ENCODE measurements around the gene TTC33.

TTC33 gene

DNA sequence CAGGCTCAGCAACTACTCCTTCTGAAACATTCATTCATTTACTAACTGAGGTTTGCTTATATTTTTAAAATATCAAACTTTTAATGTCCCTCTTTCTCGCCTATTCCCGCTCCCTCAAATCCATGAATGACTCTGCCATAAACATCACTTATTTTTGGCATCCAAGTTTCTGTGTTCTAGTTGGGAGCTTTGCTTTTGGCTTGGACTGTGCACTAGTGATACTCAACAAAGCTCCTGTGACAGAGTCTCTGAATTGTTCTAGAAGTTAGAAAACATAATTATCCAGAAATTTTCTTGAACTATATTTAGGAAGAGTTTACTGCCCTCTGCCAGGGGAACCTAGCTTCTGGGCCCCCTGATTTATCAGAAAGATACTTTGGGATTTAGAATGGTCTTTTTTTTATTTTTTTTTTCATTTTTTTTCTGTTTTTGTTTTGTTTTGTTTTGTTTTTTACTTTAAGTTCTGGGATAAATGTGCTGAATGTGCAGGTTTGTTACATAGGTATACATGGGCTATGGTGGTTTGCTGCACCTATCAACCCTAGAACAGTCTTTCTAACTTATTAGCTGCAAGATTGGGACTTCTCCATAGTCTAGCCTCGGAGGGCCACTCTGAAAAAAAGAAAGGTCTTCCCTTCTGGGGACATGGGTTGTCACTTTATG is 140.7 kb downstream of the TTC33 start:
- no peak overlapping the region for H3K27ac ChIP-seq
- TF ChIP-seq, protein P1, sequence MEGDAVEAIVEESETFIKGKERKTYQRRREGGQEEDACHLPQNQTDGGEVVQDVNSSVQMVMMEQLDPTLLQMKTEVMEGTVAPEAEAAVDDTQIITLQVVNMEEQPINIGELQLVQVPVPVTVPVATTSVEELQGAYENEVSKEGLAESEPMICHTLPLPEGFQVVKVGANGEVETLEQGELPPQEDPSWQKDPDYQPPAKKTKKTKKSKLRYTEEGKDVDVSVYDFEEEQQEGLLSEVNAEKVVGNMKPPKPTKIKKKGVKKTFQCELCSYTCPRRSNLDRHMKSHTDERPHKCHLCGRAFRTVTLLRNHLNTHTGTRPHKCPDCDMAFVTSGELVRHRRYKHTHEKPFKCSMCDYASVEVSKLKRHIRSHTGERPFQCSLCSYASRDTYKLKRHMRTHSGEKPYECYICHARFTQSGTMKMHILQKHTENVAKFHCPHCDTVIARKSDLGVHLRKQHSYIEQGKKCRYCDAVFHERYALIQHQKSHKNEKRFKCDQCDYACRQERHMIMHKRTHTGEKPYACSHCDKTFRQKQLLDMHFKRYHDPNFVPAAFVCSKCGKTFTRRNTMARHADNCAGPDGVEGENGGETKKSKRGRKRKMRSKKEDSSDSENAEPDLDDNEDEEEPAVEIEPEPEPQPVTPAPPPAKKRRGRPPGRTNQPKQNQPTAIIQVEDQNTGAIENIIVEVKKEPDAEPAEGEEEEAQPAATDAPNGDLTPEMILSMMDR (conservative IDR thresholded peaks at IDR 0.05) = no peak
- TF ChIP-seq ZFX (IDR thresholded peaks at IDR 0.05) = no peak

DNA sequence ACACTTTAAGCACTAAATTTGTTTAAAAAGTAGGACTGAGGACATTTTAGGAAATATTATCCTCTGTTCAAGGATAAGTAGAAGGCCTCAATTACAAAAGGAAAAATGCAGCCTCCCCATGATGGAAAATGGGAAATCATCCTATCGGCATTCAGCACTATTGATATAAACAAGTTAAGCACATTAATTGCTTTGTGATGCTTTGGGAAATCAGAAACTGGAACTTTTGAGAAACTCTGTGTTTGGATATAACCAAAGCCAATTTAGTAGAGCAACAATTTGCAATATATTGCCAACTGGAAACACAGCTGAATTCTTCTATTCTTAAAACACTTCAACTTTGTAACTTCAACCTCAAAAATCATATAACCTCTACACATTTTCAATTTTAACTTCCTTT is 141.3 kb downstream of the TTC33 start:
- TF ChIP-seq, protein P1 (conservative IDR thresholded peaks at IDR 0.05) = no peak
- TF ChIP-seq ZFX (IDR thresholded peaks at IDR 0.05) = no peak
- H3K27ac ChIP-seq = no peak overlapping the region

DNA sequence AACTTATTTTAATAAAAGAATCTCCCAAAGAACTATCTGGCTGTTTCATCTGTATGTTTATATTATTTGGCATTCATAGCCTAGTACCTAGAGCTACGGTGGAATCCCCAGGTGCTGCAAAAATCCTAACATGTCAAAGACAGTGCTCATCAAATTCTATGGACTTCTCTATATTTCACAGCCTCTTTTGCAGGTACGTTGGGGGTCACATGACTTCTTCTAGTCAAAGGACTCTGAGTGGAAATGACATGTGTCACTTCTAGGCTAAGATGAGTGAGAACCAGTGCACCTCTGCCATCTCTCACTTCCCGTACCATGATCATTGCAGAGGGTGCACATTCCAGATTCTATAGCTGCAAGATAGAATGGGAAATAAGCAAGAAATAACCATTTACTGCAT is 148.6 kb downstream of the TTC33 start:
- no peak overlapping the region for H3K27ac ChIP-seq
- TF ChIP-seq ZFX (IDR thresholded peaks at IDR 0.05) = no peak
- TF ChIP-seq, protein P1 (conservative IDR thresholded peaks at IDR 0.05) = no peak

DNA sequence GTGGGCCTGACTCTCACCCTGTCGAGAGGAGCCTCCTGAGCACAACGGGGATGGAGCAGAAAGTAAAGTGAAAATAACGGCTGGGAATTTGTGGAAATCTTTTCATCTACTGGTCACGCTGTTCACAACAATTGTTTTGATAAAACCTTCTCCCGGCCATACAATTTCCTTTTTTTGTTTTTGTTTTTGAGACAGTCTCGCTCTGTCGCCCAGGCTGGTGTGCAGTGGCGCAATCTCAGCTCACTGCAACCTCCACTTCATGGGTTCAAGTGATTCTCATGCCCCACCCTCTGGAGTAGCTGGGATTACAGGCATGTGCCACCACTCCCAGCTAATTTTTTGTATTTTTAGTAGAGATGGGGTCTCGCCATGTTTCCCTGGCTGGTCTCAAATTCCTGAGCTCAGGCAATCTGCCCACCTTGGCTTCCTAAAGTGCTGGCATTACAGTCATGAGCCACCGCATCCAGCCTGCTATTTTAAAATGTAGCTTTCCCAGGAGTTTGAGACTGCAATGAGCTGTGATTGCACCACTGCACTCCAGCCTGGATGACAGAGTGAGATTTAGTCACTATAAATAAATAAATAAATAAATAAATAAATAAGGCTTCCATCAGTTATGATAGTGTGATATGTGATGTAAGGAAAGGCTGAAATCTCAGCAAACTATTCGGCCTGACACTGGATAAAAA is 149.5 kb downstream of the TTC33 start:
- no peak overlapping the region for H3K27ac ChIP-seq
- TF ChIP-seq ZFX (IDR thresholded peaks at IDR 0.05) = no peak
- TF ChIP-seq, protein P1 (conservative IDR thresholded peaks at IDR 0.05) = no peak

DNA sequence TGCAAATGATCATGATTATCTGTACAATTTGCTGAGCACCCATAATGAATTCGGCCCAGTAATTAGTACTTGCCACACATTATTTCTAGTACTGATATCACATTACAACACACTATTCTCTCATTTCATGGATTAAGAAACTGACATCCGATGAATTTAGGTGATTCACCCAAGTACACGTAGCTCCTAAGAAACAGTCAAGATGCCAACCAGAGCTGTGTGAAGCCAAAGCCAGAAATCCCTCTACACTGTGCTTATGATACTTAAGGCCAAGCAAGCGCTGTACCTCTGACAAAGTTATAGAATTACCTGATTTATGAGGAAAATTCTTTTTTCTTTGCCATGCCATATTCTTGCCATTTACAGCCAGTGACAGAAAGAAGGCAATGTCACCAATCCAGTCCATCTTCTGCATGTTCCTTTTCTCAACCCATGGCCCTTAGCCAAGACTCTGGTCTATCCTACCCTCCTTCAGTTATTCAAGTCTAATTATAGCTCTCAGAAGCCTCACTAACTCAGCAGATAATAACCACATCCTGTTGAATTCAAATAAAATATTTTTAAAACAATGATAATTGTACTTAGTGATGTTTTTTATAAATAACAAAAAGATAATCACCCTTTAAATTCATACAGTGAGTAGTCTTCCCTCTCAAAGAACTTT is 150.3 kb downstream of the TTC33 start:
- TF ChIP-seq, protein P1 (conservative IDR thresholded peaks at IDR 0.05) = no peak
- no peak for TF ChIP-seq ZFX (IDR thresholded peaks at IDR 0.05)
- H3K27ac ChIP-seq = no peak overlapping the region

DNA sequence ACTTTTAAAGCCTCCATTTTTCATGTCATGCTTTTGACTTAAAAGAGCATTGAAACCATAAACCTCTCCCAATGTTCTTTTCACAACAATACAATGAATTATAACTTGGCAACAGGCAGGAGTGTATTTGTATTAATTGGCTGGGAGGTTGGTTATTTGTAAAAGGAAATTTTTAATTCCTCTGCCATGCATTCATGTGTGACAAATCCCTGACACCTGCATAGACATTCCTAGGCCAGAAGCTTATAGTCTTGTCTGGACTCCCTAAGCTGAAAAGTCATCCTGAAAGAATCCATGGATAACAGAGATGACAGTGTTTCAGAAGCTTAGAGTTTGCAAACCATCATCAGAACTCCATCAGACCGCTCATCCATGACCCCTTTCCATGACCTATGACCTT is 152.4 kb downstream of the TTC33 start:
- H3K27ac ChIP-seq = no peak overlapping the region
- no peak for TF ChIP-seq ZFX (IDR thresholded peaks at IDR 0.05)
- TF ChIP-seq, protein P1 (conservative IDR thresholded peaks at IDR 0.05) = no peak

Measured in C4-2B (cell line).